Activated CD4-positive, alpha-beta T cell treated with anti-CD3 and anti-CD28 coated beads, Interleukin-2, amount 10 ng/mL, durations not matched to agents 7 days and 5 days (primary cell): Measurements from ENCODE around the gene RMND5A. TPM values are rescaled to one million over a fixed set of nuclear protein-coding genes. Genes with fewer than 3 reads are reported as not detected.
A peak's percentile ranks its signal among the peaks of the same experiment; 100 is the strongest.
"Not testable (repeated sequence)": the region's sequence is repeated elsewhere in the genome, so short reads cannot be mapped to it uniquely, and the experiment has no call there.

Experiments
- CTCF ChIA-PET: fragments of 350-600 bp; sonication (Branson Sonifier 250); formaldehyde crosslinking; loops from one replicate; lab custom pipeline; 2021; ENCODE audit warnings: antibody characterized with exemption; lab: Charles Lee
- POLR2A ChIA-PET: fragments of 350-600 bp; sonication (Branson Sonifier 250); formaldehyde crosslinking; loops from one replicate; lab custom pipeline; 2021; ENCODE audit warnings: antibody characterized with exemption; lab: Charles Lee
- DNase-seq: peaks from one replicate; pipeline ENCODE4 v3.0.0-alpha.2; 2020
- H3K27ac Mint-ChIP-seq: one replicate; pipeline ENCODE4 v1.8.0; 2021; ENCODE audit warnings: mild to moderate bottlenecking, moderate library complexity, mixed read lengths
- H3K27me3 Mint-ChIP-seq: one replicate; pipeline ENCODE4 v1.8.0; 2021; ENCODE audit warnings: mixed read lengths
- H3K36me3 Mint-ChIP-seq: one replicate; pipeline ENCODE4 v1.8.0; 2021; ENCODE audit warnings: low read depth, mixed read lengths
- H3K4me1 Mint-ChIP-seq: one replicate; pipeline ENCODE4 v1.8.0; 2021; ENCODE audit warnings: mixed read lengths
- H3K4me3 Mint-ChIP-seq: one replicate; pipeline ENCODE4 v1.8.0; 2021; ENCODE audit warnings: mild to moderate bottlenecking, moderate library complexity, mixed read lengths
- H3K9me3 Mint-ChIP-seq: one replicate; pipeline ENCODE4 v1.8.0; 2021; ENCODE audit warnings: mixed read lengths
- total RNA-seq, 2 experiments: library from RNA; stranded (reverse); gene quantifications; one replicate each; pipeline ENCODE4 v1.2.3, GENCODE V29; 2021

The RMND5A gene, protein sequence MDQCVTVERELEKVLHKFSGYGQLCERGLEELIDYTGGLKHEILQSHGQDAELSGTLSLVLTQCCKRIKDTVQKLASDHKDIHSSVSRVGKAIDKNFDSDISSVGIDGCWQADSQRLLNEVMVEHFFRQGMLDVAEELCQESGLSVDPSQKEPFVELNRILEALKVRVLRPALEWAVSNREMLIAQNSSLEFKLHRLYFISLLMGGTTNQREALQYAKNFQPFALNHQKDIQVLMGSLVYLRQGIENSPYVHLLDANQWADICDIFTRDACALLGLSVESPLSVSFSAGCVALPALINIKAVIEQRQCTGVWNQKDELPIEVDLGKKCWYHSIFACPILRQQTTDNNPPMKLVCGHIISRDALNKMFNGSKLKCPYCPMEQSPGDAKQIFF
- total RNA-seq = 10 to 100 TPM; 28.4 to 37.3 TPM

DNA sequence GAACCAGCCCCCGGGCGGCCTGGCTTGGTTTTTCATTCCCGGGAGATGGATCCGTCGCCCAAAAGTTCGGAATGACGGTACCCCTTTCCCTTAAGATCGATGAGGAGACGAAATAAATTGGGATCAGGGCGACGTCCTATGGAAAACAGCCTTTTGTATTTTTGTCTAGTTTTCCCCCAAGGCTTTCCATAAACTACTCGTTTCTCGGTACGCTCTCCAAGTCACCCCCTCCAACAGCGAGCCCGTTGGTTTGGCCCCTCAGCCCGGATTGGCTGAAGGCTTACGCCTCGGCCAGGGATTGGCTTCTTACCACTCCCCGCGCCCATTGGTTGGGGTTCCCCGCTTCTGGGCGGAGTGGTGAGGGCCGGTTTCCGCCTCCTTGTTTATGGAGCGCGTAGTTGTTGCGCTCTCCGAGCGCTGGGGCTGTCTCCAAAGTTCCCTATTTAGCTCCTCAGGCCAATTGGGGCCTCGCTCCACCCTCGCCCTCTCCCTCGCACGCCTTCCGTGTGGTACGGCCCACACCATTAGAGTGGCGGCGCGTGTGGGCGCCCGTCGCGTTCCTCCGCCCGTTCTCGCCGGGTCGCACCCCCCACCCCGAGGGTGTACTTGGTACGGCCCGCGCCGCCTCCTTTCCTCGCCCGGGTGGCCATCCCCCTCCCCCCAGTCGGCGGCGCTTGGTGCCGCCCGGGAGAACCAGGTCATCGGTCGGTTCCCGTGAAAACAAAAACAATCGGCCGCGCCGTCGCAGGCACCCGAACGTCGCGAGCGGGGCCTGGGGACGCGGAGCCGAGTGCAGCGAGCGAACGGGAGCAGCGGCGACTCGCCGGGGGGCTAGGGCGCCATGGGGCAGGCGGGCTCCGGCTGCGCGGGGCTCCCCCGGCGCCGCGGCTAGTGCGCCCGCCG is at the start of gene RMND5A:
Gene RMND5A (plus strand): TSS at position 655 of the 903 bp plus-strand sequence. CDS start 377 bp downstream, outside the sequence.
- POLR2A ChIA-PET, H3K36me3 Mint-ChIP-seq, H3K9me3 Mint-ChIP-seq, H3K27me3 Mint-ChIP-seq, H3K4me1 Mint-ChIP-seq, CTCF ChIA-PET: not testable (repeated sequence)
- Mint-ChIP-seq H3K27ac (peak within 1 kb of the TSS; percentile 87), H3K4me3 (peak within 1 kb of the TSS; percentile 79)
- peak; percentile 93 for DNase-seq

DNA sequence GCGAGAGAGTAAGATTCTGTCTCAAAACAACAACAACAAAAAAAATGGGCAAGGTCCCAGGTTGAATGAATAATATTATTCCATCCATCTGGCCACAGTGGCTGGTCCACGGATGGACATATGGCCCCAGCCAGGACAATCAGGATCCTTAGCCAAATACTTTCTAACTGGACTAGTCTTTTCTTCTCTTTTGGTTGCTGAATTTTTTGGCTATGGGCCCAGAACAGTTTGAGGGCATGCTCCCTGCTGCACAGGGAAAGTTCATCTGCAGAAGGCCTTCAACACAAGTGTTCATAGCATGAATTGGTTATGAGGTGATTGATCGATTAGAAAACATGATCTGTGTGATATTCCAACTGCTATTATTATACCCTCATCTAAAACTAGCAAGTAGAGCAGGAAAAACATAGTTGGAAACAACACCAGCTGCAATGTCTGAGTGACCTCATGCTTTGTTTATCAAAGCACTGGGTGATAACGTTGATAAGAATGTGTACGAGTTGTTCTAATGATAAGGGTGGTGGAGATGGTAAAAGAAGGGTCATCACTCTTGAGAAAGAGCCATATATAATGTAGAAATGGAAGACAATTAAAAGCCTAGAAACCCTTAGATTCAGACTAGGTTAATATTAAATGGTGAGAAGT is 48.6 kb upstream of the RMND5A start:
- no peaks in the 10 kb centered on the region for H3K4me1 Mint-ChIP-seq
- peaks cover 6% of the 10 kb centered on the region for H3K9me3 Mint-ChIP-seq
- no peak overlapping the region for H3K27ac Mint-ChIP-seq
- DNase-seq = no peak
- H3K4me3 Mint-ChIP-seq = no peak overlapping the region
- no peaks in the 10 kb centered on the region for H3K36me3 Mint-ChIP-seq
- CTCF ChIA-PET = no interaction called here
- H3K27me3 Mint-ChIP-seq = peaks cover 2% of the 10 kb centered on the region
- POLR2A ChIA-PET = no interaction called here

DNA sequence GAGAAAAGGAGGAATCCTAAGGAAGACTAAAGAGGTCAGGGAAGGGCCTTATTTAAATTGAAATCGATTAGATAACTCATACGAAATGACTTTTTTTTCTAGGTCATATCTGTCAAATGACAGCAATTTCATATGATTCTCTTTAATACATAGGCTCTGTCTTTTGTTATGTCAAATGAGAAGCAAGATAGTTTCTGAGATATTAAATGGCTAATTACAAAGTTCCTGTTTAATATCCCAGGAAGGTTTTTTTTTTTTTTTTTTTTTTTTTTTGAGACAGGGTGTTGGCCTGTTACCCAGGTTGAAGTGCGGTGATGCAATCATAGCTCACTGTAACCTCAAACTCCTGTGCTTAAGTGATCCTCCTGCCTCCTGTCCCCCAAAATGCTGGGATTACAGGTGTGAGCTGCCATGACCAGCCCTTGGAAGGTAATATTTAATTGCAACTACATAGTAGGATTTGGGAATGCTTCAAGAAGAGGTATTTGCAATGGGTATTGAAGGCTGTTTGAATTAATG is 48.0 kb upstream of the RMND5A start:
- H3K4me3 Mint-ChIP-seq = no peak overlapping the region
- H3K4me1 Mint-ChIP-seq = no peaks in the 10 kb centered on the region
- H3K27me3 Mint-ChIP-seq = peaks cover 2% of the 10 kb centered on the region
- POLR2A ChIA-PET = no interaction called here
- no peak overlapping the region for H3K27ac Mint-ChIP-seq
- CTCF ChIA-PET = no interaction called here
- DNase-seq = no peak
- no peaks in the 10 kb centered on the region for H3K36me3 Mint-ChIP-seq
- peaks cover 6% of the 10 kb centered on the region for H3K9me3 Mint-ChIP-seq

DNA sequence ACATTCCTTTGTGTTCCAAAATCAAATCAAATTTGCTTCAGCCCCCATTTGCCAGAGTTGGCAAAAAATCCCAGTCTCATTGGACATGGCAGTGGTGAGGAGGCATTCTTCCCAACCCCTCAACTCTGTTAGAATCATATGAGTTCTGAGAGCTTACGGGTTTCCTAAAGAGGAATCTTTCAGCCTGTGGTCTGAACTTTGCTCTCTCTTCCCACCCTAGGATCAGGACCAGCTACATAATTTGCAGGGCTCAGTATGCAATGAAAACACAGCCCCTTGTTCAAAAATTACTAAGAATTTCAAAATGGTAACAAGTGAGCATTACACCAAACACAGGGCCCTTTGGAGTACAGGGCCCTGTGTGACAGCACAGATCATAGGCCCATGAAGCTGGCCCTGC is 47.1 kb upstream of the RMND5A start:
- no peak overlapping the region for H3K27ac Mint-ChIP-seq
- H3K4me1 Mint-ChIP-seq = no peaks in the 10 kb centered on the region
- CTCF ChIA-PET = no interaction called here
- POLR2A ChIA-PET = no interaction called here
- no peaks in the 10 kb centered on the region for H3K36me3 Mint-ChIP-seq
- peaks cover 2% of the 10 kb centered on the region for H3K9me3 Mint-ChIP-seq
- no peaks in the 10 kb centered on the region for H3K27me3 Mint-ChIP-seq
- no peak overlapping the region for H3K4me3 Mint-ChIP-seq
- no peak for DNase-seq

DNA sequence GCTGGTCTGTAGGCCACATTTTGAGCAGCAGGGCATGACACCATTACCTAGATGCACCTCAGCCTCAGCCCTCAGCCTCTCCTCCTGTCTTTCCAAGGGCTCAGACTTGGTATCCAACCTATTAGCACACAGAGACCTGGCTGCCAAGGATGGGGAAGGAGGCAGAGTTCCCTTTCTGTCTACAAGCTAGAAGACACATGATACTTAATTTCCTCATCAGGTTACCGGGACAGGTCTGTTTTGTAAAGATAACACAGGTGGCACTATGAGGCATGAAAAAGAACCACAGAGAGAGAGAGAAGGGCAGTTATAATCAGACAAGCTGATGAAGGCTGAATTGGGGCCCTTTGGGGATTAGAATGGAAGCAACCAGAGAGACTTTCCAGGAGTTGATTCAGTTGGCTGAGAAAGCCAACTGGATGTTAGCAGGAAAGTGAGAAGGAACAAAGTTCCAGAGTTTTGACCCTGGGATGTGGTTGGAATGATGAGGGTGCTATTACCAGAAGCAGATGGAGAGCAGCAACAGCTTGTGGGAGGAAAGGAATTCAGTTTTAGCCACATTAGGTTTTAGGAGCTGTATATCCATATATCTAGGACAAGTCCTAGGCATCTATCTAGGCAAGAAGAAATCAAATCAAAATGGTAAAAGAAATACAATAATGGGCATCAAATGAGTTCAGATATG is 46.0 kb upstream of the RMND5A start:
- no peaks in the 10 kb centered on the region for H3K36me3 Mint-ChIP-seq
- POLR2A ChIA-PET = no interaction called here
- H3K27me3 Mint-ChIP-seq = no peaks in the 10 kb centered on the region

DNA sequence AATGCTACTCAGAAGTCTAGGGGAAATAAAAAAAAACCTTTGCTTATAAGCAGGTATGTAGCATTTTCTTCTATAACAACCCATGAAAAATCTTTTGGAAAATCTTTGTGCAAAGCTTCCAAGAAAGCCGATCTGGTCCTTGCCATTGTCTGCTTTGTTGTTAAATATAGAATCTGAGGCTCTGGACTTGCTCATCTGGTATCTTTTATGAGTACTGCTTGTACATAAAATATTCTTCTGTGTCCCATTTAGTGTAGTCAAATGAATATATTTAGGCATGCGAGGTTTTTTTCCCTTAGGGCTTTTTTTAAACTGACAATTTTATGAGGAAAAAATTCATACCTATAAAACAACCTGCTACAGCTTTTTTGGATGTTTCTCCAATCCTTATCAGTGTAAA is 45.0 kb upstream of the RMND5A start:
- H3K4me3 Mint-ChIP-seq = no peak overlapping the region
- H3K36me3 Mint-ChIP-seq = no peaks in the 10 kb centered on the region
- H3K9me3 Mint-ChIP-seq = no peaks in the 10 kb centered on the region
- DNase-seq = no peak
- CTCF ChIA-PET = interaction anchor here (1.4 kb wide), 1 partner anchor 40 kb away, joined by 4 read pairs; no protein-coding TSS in a partner anchor
- H3K27ac Mint-ChIP-seq = no peak overlapping the region
- POLR2A ChIA-PET = no interaction called here
- no peaks in the 10 kb centered on the region for H3K27me3 Mint-ChIP-seq
- no peaks in the 10 kb centered on the region for H3K4me1 Mint-ChIP-seq

More for the DNA sequence above, 46.0 kb upstream of the RMND5A start:
- H3K27ac Mint-ChIP-seq = no peak overlapping the region
- CTCF ChIA-PET = no interaction called here
- DNase-seq = no peak
- no peaks in the 10 kb centered on the region for H3K4me1 Mint-ChIP-seq
- no peaks in the 10 kb centered on the region for H3K9me3 Mint-ChIP-seq
- H3K4me3 Mint-ChIP-seq = no peak overlapping the region

DNA sequence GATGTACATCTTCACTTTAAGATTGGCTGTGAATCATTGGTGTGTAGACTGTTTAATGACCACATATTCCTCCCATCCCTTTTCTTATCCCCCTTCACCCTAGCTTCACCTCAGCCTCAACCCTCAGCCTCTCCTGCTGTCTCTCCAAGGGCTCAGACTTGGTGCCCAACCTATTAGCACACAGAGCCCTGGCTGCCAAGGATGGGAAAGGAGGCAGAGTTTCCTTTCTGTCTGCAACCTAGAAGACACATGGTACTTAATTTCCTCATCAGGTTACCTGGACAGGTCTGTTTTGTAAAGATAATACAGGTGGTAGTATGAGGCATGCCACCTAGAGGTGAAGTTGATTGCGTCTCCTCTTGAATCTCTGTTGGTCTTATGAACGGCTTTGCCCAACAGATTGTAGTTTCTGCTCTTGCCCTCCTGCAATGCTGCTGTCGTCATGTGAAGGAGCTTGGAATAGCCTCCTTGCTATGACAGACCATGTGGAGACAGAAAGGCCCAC is 44.5 kb upstream of the RMND5A start:
- CTCF ChIA-PET = interaction anchor here (1.4 kb wide), 1 partner anchor 41 kb away, joined by 4 read pairs; no protein-coding TSS in a partner anchor
- H3K27ac Mint-ChIP-seq = no peak overlapping the region
- no peak for DNase-seq
- H3K27me3 Mint-ChIP-seq = no peaks in the 10 kb centered on the region
- H3K36me3 Mint-ChIP-seq = no peaks in the 10 kb centered on the region
- no peak overlapping the region for H3K4me3 Mint-ChIP-seq
- POLR2A ChIA-PET = no interaction called here
- H3K9me3 Mint-ChIP-seq = no peaks in the 10 kb centered on the region
- H3K4me1 Mint-ChIP-seq = no peaks in the 10 kb centered on the region

DNA sequence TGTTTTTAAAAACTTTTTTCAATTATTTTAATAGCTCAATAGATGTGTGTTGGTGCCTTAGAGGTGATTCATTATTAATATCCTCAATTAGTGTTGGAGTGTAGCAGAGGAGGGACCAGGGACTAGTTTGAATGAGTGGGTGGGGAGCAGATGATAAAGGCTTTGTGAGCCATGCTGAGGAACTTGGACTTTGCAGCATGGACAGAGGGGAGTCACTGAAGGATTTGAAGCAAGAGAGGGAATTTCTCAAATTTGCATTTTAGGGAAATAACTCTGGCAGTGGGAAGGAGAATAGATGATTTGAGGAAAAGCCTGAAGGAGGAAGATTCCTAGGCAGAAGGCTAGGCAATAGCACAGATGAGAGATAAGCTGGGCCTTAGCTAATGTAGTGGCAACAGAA is 42.3 kb upstream of the RMND5A start:
- no peak overlapping the region for H3K4me3 Mint-ChIP-seq
- no peaks in the 10 kb centered on the region for H3K36me3 Mint-ChIP-seq
- no peaks in the 10 kb centered on the region for H3K4me1 Mint-ChIP-seq
- ChIA-PET POLR2A (no interaction called here), CTCF (no interaction called here)
- no peak overlapping the region for H3K27ac Mint-ChIP-seq
- DNase-seq = no peak
- no peaks in the 10 kb centered on the region for H3K27me3 Mint-ChIP-seq
- no peaks in the 10 kb centered on the region for H3K9me3 Mint-ChIP-seq

DNA sequence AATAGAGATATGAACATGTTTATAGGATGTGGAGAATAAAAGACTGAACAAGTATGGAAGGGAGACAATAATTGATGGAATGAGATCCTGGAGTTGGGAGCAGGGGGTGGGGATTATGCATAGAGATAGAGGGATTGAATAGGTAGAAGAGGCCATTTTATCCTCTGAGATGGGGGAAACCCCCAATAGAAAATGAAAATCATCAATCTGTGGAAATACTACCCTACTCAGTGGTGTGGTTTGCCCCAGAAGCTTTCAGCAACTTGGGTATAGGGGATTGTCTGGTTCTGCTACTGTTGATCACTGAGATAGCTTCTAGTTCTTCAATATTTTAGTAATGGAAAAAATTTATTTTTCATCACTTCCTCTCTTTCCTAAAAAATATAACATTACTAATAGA is 41.1 kb upstream of the RMND5A start:
- H3K36me3 Mint-ChIP-seq = no peaks in the 10 kb centered on the region
- H3K27ac Mint-ChIP-seq = no peak overlapping the region
- no peaks in the 10 kb centered on the region for H3K27me3 Mint-ChIP-seq
- no peaks in the 10 kb centered on the region for H3K4me1 Mint-ChIP-seq
- POLR2A ChIA-PET = no interaction called here
- DNase-seq = no peak
- CTCF ChIA-PET = interaction anchor here (1.4 kb wide), 1 partner anchor 264 kb away, joined by 5 read pairs; no protein-coding TSS in a partner anchor
- H3K9me3 Mint-ChIP-seq = no peaks in the 10 kb centered on the region
- no peak overlapping the region for H3K4me3 Mint-ChIP-seq

DNA sequence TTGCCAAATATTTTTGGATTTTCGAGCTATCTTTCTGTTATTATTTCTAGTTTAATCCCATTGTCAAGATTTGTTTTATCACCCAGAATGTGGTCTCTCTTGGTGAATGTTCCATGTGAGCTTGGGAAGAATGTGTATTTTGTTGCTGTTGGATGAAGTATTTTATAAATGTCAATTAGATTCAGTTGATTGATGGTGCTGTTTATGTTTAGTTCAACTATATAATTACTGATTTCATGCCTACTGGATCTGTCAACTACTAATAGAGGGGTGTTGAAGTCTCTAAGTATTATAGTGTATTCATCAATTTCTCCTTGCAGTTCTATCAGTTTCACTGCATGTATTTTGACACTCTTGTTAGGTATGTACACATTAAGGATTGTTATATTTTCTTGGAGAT is 34.7 kb upstream of the RMND5A start:
- POLR2A ChIA-PET = no interaction called here
- CTCF ChIA-PET = no interaction called here
- no peak for DNase-seq
- H3K27ac Mint-ChIP-seq = no peak overlapping the region
- no peaks in the 10 kb centered on the region for H3K36me3 Mint-ChIP-seq
- no peak overlapping the region for H3K4me3 Mint-ChIP-seq
- H3K9me3 Mint-ChIP-seq = no peaks in the 10 kb centered on the region
- H3K4me1 Mint-ChIP-seq = no peaks in the 10 kb centered on the region
- no peaks in the 10 kb centered on the region for H3K27me3 Mint-ChIP-seq

DNA sequence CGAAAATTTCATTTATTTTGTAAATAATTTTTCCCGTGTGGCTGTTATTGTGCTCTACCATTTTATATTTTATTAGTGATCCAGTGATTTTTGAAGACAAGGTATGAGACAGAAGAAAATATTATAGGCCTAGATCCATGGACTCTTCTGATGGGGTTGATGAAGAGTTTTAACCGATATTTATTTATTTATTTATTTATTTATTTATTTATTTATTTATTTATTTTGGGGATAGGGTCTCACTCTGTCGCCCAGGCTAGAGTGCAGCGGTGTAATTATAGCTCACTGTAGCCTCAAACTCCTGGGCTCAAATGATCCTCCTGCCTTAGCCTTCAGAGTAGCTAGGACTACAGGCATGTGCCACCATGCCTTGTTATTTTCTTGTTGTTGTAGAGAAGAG is 33.6 kb upstream of the RMND5A start:
- DNase-seq = no peak
- Mint-ChIP-seq H3K4me1 (no peaks in the 10 kb centered on the region), H3K36me3 (no peaks in the 10 kb centered on the region), H3K4me3 (no peak overlapping the region), H3K27ac (no peak overlapping the region), H3K9me3 (peaks cover 3% of the 10 kb centered on the region), H3K27me3 (no peaks in the 10 kb centered on the region)
- POLR2A ChIA-PET = no interaction called here
- CTCF ChIA-PET = no interaction called here

DNA sequence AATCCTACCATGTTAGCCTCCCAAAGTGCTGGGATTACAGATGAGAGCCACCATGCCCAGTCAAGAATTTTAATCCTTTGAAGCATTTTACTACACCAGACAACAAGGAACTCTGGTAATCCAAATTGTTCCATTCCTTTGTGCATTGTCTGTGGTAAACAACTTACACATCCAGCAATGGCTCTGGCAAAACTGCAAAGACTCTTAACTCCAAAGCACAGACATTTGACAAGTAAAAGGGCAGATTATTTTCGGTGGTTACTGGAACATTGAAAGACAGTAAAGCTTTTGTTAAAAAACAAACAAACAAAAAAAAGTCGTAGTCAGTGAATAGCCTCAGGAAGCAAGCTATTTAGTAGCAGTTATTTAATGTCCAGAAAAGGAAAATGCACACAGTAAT is 33.2 kb upstream of the RMND5A start:
- H3K36me3 Mint-ChIP-seq = no peaks in the 10 kb centered on the region
- DNase-seq = no peak
- no peak overlapping the region for H3K27ac Mint-ChIP-seq
- no peaks in the 10 kb centered on the region for H3K27me3 Mint-ChIP-seq
- POLR2A ChIA-PET = no interaction called here
- CTCF ChIA-PET = no interaction called here
- no peak overlapping the region for H3K4me3 Mint-ChIP-seq
- peaks cover 4% of the 10 kb centered on the region for H3K9me3 Mint-ChIP-seq
- H3K4me1 Mint-ChIP-seq = no peaks in the 10 kb centered on the region
